SKM-1 (cell line): ENCODE results near the gene FOXP4.
"Not testable (repeated sequence)": the region's sequence is repeated elsewhere in the genome, so short reads cannot be mapped to it uniquely, and the experiment has no call there.

Experiments used
- DNase-seq: peaks from one replicate; lab custom pipeline; 2025; ENCODE audit not compliant: unreplicated experiment; lab: John Stamatoyannopoulos, UW

FOXP4 gene

GRCh38 chr6:41598670-41599014, 52.5 kb downstream of the FOXP4 start:
- no peak for DNase-seq

GRCh38 chr6:41599015-41599851, 53.1 kb downstream of the FOXP4 start:
- no peak for DNase-seq

DNA sequence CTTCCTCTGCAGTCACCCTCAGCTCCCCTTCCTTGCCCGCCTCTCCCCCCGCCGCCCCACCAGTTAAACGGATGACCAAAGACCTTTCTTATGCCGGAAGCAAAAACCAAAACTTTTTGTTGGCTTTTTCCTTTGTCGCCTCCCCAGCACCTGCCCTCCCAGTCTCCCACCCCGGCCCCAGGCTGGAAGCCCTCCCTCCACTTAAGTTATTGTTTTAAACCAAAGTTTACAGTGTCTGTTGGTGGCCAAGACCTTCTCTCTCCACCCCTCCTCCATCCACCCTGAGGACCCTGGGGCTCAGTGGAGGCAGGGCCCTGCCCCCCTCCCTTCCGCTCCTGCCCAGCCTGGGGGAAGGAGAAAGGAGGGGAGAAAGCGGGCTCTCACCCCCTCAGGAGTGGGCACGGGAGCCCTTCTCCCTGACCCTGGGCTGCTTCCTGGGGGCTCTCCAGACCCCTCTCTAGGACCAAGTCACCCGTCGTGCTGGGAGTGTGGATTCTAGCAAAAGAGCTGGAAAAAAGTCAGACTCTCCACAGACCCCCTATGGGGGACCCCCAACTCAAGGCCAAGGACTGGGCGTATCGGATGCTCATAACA, 53.8 kb downstream of the FOXP4 start:
- no peak for DNase-seq

DNA sequence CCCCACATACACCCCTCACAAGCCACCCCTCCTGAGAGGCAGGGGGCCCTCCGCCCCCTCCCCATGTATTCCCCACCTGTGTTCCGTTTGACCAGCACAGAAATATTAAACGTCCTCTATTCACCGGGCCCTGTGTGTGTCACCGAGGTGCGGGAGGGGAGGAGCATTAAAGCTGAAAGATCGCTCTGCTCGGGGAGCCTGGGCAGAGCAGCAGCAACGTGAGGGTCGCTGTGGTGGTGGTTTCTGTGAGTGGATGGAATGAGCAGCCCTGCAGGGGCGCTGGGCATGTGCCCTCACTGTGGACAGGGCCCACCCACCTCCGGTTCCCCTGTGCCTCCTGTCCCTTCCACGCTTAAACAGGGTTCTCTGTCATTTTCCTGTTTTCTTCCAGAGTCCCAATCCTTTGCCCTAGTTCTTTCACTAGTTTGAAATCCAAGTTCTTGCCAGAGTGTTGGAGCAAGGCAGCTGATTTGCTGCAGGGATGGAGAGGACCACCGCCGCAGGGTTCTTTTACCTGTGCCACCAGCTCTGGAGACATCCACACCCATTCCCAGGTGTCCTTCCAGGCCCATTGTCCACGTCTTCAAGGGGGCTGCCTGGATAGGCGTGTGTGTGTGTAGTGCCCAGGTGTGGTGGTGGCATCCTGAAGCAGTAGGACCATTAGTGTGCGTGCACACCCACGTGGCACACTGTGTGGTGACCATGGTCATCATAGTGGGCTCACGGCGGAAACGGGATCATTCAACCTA, 54.5 kb downstream of the FOXP4 start:
- DNase-seq: no peak

- DNase-seq: no peak
Measured at GRCh38 chr6:41601248-41601549, 55.0 kb downstream of the FOXP4 start.

GRCh38 chr6:41602422-41602743, 56.2 kb downstream of the FOXP4 start:
- DNase-seq: no peak

GRCh38 chr6:41602864-41603608, 56.9 kb downstream of the FOXP4 start:
- DNase-seq: peak; percentile 80

GRCh38 chr6:41604006-41604405, 57.8 kb downstream of the FOXP4 start:
- no peak for DNase-seq

DNA sequence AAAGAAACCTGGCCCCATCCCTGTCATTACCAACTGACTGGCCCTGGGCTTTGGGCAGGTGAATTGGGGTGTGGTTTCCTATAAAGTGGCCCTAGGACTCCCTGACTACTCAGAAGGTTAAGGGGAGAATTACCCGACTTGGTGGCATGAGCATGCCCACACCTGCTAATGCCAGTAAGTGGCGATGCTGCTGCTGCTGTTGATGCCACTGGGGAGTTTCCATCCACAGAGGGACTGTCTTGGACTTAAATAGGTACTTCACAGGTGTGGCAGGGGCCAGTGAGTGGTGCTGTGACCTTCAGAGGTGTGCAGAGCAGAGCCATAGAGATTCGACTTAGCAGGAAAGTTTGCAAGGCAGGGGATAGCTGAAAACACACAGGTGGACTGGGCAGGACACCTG, 59.5 kb downstream of the FOXP4 start:
- DNase-seq: no peak

DNA sequence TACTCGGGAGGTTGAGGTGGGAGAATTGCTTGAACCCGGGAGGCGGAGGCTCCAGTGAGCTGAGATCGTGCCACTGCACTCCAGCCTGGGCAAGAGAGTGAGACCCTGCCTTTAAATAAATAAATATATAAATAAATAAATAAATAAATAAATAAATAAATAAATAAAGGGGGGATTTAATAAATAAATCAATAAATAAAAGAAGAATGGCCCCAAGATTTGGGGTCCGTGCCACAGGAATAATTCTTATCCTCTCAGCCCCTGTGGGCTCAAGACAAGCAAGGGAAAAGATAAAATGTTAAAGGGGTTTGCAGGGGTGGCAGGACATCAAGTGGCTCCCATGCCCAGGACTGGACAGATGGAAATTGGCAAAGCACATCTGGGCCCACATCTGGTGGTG, 60.9 kb downstream of the FOXP4 start:
- DNase-seq: no peak

DNA sequence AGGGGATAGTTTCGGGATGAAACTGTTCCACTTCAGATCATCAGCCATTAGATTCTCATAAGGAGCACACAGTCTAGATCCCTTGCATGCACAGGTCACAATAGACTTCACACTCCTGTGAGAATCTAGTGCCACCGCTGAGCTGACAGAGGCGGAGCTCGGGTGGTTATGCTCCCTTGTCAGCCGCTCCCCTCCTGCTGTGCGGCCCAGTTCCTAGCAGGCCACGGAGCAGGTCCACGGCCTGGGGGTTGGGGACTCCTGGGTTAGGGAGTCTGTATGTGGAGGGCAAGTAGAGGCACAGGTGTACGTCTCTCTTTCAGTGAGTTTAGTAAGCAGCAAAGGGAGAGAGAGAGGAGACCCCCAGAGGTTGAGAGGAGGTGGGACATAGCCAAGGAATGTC, 61.6 kb downstream of the FOXP4 start:
- DNase-seq: no peak

DNA sequence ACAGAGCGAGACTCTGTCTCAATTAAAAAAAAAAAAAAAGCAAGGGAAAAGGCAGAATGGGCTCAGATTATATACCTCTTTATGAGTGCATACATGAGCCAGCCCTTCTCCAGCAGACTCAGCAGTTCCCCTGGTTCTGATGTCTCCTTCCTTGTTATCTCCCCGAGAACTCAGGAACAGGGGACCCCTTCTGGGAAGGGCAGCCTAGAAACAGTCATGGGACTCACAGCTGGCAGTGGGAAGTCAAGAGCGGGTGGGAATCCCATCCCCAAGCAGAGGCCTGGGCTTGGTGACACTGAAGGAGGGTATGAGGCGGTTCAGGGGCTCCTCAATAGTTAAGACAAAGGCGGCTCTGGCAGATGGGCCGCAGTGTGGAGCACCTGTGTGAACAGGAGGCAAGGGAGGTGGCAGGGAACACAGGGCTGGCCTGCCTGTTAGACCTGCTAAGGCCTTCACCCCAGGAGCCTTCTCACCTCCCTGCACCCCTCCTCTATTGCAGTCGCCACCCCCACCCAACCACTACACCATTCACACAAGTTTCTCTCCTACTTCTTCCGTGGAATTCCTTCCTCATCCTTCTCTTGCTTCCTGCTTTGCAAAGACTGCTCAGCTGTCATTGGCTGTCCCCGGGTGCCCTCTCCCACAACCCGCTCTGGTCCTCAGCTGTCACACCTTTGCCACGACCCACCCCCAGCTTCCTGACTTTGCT, 62.4 kb downstream of the FOXP4 start:
- DNase-seq: no peak

DNA sequence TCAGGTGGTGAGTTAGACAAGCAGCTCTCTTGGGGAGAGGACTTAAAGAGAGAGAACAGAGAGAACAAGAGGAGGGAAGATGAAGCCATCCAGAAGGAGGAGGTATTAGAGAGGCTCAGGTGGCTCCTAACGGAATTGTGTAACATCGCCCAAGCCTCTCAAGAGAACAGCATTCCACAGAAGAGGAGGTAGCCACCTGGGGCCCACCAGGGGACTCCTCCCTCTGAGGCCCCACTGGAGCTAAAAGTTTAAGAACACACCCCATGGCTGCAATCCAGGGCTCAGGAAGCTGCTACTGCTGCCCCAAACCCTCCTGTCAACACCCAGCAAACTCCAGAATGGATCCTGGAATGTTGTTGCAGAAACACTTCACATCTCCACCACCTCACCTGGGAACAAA, 68.5 kb downstream of the FOXP4 start:
- DNase-seq: no peak

DNA sequence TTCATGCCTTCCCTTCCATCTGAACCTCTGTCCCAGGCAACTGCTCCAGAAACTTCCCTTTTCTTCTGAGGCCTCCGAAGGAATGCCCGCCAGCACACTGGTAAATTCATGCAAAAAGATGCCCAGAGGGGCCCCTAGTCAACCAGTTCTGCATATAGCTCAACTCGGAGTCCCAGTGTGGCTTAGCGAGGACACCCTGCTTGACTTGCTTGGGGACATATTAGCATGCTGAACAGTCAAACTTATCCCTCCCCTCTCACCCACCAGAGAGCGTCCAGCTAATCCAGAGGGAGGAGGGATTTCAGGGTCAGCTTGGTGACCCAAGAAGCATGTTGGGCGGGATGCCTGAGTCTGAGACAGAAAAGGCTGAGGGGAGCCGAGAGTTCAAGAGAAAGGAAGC, 69.1 kb downstream of the FOXP4 start:
- DNase-seq: no peak

DNA sequence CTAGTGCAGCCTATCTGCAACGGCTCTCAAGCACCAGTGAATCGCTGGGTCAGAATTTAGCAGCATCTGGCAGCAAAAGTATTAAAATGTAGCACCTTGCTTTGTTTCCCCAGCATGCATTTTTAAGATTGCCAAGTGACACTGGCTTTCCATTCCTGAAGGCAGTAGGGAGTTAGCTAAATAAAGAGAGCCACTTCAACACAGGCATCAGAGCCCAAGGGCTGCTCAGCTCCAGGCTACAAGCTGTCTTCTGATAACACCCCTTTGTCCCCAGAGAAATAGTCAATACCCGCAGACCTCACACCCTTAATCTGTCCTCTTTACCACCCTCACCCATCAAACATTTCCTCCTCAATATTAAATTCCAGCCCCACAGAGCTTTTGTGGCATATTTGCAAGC, 72.4 kb downstream of the FOXP4 start:
- no peak for DNase-seq

DNA sequence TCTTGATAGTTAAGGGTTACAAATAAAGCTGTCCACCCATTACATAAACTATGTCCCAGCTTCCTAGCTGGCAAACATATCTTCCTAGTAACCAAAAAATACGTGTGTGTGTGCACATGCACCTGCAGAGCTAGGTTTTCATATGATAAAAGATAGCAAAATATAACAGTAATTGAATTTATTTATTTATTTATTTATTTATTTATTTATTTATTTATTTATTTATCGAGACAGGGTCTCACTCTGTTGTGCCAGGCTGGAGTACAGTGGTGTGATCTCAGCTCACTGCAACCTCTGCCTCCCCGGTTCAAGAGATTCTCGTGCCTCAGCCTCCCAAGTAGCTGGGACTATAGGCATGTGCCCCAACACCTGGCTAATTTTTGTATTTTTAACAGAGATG, 73.0 kb downstream of the FOXP4 start:
- DNase-seq: not testable (repeated sequence)

GRCh38 chr6:41621367-41621766, 75.2 kb downstream of the FOXP4 start:
- no peak for DNase-seq

GRCh38 chr6:41621802-41622201, 75.6 kb downstream of the FOXP4 start:
- no peak for DNase-seq

DNA sequence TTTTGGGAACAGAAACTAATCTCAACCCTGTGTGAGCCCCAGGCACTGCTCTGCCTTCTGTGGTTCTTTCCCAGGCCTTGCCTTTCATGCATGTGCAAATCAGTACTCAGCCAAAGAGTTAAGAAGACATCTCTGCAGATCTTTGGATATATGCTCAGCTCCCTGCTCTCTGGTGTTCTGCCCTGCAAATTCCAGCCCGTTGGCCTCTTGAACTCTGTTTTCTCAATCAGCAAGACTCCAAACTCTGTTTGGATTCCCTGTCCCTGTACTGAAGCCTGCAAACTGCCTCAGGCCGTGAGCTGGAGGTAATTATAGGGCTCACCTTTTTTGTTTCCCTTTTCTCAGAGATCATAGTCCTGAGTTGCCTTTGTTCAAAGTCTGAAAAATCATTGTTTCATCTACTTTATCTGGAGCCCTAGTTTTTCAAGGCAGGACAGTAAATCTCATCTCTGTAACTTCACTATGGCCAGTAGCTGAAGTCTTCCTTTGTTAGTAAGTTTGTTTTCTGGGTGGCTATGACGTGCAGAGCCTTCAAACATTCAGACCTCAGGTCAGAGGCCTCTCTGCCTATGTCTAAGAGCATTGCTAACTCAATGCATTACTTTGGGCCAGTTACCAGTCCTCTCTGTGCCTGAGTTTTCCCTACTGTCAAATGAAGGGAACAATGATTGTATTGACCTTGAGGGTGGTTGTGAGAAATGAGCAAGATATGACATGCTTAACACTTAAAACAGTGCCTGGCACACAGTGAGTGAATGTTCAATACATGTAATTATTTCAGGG, 76.2 kb downstream of the FOXP4 start:
- no peak for DNase-seq

GRCh38 chr6:41623330-41623729, 77.1 kb downstream of the FOXP4 start:
- no peak for DNase-seq
